GM12878 (cell line): Measurements from ENCODE around the gene B3GAT2. TPM values are rescaled to one million over a fixed set of nuclear protein-coding genes. Genes with fewer than 3 reads are reported as not detected.

Experiments used
- ATAC-seq: fragments of 200-7000 bp; cut with Tn5 transposase; 3 replicates; pipeline ENCODE4 v1.9.1; 2020; ENCODE audit warnings: mild to moderate bottlenecking, moderate library complexity
- BruUV-seq: library from RNA; stranded (reverse); fragments of 400-500 nt; replicated peaks from 2 replicates; lab custom pipeline; 2021; lab: Mats Ljungman, UMichigan
- CTCF ChIA-PET: fragments of 300-600 bp; sonication (Branson Sonifier 250); formaldehyde crosslinking; extraction: SDS; loops from one replicate; lab custom pipeline; 2021; ENCODE audit warnings: inconsistent platforms; lab: Yijun Ruan, JAX
- POLR2A ChIA-PET: fragments of 350-600 bp; formaldehyde crosslinking; extraction: SDS; loops from one replicate; lab custom pipeline; 2021; ENCODE audit warnings: inconsistent platforms; lab: Charles Lee
- RAD21 ChIA-PET: fragments of 300-600 bp; sonication (Branson Sonifier 250); formaldehyde crosslinking; loops from one replicate; lab custom pipeline; 2023; ENCODE audit warnings: antibody characterized with exemption; ENCODE audit not compliant: unreplicated experiment; lab: Charles Lee
- SMC1A ChIA-PET: fragments of 300-600 bp; sonication (Branson Sonifier 250); formaldehyde crosslinking; loops from one replicate; lab custom pipeline; 2023; ENCODE audit not compliant: unreplicated experiment, uncharacterized antibody; lab: Charles Lee
- DNase-seq: peaks from one replicate; pipeline ENCODE4 v3.0.0-alpha.2; 2011; ENCODE audit warnings: low read depth, low spot score
- FAIRE-seq: peaks from 3 replicates; lab custom pipeline; 2011; peaks lifted over from hg19 to GRCh38; lab: Jason Lieb, UNC
- H2AFZ ChIP-seq: 2 replicates; pipeline ENCODE4 v1.6.0; 2011; ENCODE audit warnings: low read depth, low read length, control low read depth; ENCODE audit not compliant: control insufficient read depth
- H3K27ac ChIP-seq: 2 replicates; pipeline ENCODE4 v1.5.1; 2011; ENCODE audit warnings: control low read depth; ENCODE audit not compliant: control insufficient read depth, insufficient read depth
- H3K27me3 ChIP-seq, 2 experiments: replicated peaks in 1 of 2; 2 replicates each; pipeline versions ENCODE4 v1.6.0 to v1.6.1; 2011; ENCODE audit warnings: low read length in 1 of 2; ENCODE audit not compliant: control insufficient read depth in 2 of 2, insufficient read depth in 2 of 2
- H3K36me3 ChIP-seq, 2 experiments: 2 replicates each; pipeline ENCODE4 v1.5.1; 2011; ENCODE audit warnings: low read length in 1 of 2; ENCODE audit not compliant: control insufficient read depth in 2 of 2, insufficient read depth in 2 of 2
- H3K4me1 ChIP-seq: 2 replicates; pipeline ENCODE4 v1.6.1; 2011; ENCODE audit warnings: mild to moderate bottlenecking, low read length, moderate library complexity, mixed read lengths; ENCODE audit not compliant: control insufficient read depth, insufficient read depth
- H3K4me2 ChIP-seq: 2 replicates; pipeline ENCODE4 v1.6.0; 2011; ENCODE audit warnings: control low read depth; ENCODE audit not compliant: control insufficient read depth, insufficient read depth
- H3K4me3 ChIP-seq: fragments of 200-600 bp; sonication (generic); 2 replicates; pipeline ENCODE4 v1.5.1; 2016
- H3K79me2 ChIP-seq: 2 replicates; pipeline ENCODE4 v1.6.0; 2011; ENCODE audit warnings: low read length; ENCODE audit not compliant: control insufficient read depth, insufficient read depth
- H3K9ac ChIP-seq: 2 replicates; pipeline ENCODE4 v1.8.0; 2011; ENCODE audit warnings: low read length, control low read depth, mixed read lengths; ENCODE audit not compliant: control insufficient read depth, insufficient read depth
- H3K9me3 ChIP-seq: replicated peaks from 3 replicates; pipeline ENCODE4 v1.5.1; 2011; ENCODE audit warnings: mild to moderate bottlenecking, low read length; ENCODE audit not compliant: control insufficient read depth, insufficient read depth
- H4K20me1 ChIP-seq: 2 replicates; pipeline ENCODE4 v1.6.0; 2011; ENCODE audit not compliant: control insufficient read depth, insufficient read depth
- ATF7 ChIP-seq: fragments of 450-650 bp; IDR thresholded peaks from 2 replicates; pipeline ENCODE4 v1.6.1; 2016; ENCODE audit warnings: low read depth, mild to moderate bottlenecking
- CEBPB ChIP-seq, 2 experiments: fragments of 150-350 bp in 1 of 2; IDR thresholded peaks; 2 replicates each; pipeline ENCODE4 v1.6.1; 2012 to 2014; ENCODE audit warnings: low read depth in 2 of 2, low read length in 2 of 2, borderline replicate concordance in 1 of 2, inconsistent platforms in 1 of 2
- CREM ChIP-seq: IDR thresholded peaks from 2 replicates; pipeline ENCODE4 v1.6.1; 2014; ENCODE audit warnings: antibody characterized with exemption, low read depth
- CTCF ChIP-seq, 3 experiments: IDR thresholded peaks in 2 of 3; conservative IDR thresholded peaks in 1 of 3; 2 replicates each; pipeline ENCODE4 v1.5.1; 2011; ENCODE audit warnings: low read depth in 3 of 3, low read length in 3 of 3, mild to moderate bottlenecking in 3 of 3, control low read depth in 2 of 3, moderate library complexity in 2 of 3, inconsistent platforms in 1 of 3, mixed read lengths in 1 of 3; ENCODE audit not compliant: control insufficient read depth in 2 of 3, insufficient read depth in 1 of 3; ENCODE audit errors: extremely low read depth in 1 of 3
- FOXK2 ChIP-seq: fragments of 450-650 bp; IDR thresholded peaks from 2 replicates; pipeline ENCODE4 v1.6.1; 2017; ENCODE audit warnings: mild to moderate bottlenecking, moderate library complexity
- HDAC6 ChIP-seq: fragments of 200-600 bp; sonication (generic); IDR thresholded peaks from one replicate; pipeline ENCODE4 v1.8.0; 2017; ENCODE audit warnings: antibody characterized with exemption; ENCODE audit not compliant: unreplicated experiment
- JUND ChIP-seq: IDR thresholded peaks from 2 replicates; pipeline ENCODE4 v1.6.1; 2012; ENCODE audit warnings: low read depth, mild to moderate bottlenecking, low read length, improper control_type of control experiment, moderate library complexity
- KLF5 ChIP-seq: fragments of 450-650 bp; IDR thresholded peaks from 2 replicates; pipeline ENCODE4 v1.6.1; 2014; ENCODE audit warnings: mild to moderate bottlenecking; ENCODE audit not compliant: partially characterized antibody
- WGBS: methylation state at CpG from one replicate; pipeline ENCODE4 v1.1.6; 2016; ENCODE audit warnings: low lambda C conversion rate; ENCODE audit not compliant: insufficient replicate concordance, insufficient coverage; ENCODE audit errors: missing lambda C conversion rate; 5-methylcytosine and 5-hydroxymethylcytosine counted together
- in situ Hi-C: fragments of 300-500 bp; cut with MboI; formaldehyde crosslinking; loops from 9 replicates; pipeline ENCODE4 v1.14.3; 2018; ENCODE audit warnings: mixed read lengths
- intact Hi-C: fragments of 100-400 bp; cut with micrococcal nuclease; formaldehyde crosslinking; loops from one replicate; pipeline ENCODE4 v1.14.2; 2022; ENCODE audit not compliant: unreplicated experiment
- polyA plus RNA-seq, 11 experiments: library from polyadenylated mRNA; depleted of rRNA in 4 of 11; unstranded in 6 of 11; stranded (reverse) in 5 of 11; fragments of >200 nt; fragmentation: Nextera tagmentation in 4 of 11; fragmentation: Illumina TruSeq in 1 of 11; extraction: Ambion mirVana in 4 of 11; extraction: Trizol in 1 of 11; gene quantifications; 1 replicate in 1 of 11; 2 replicates in 10 of 11; pipeline versions ENCODE4 v1.2.1 to v1.2.3, GENCODE V29; 2011 to 2016; ENCODE audit warnings: inconsistent platforms in 2 of 11, missing spikeins in 2 of 11, low read depth in 1 of 11
- total RNA-seq, 4 experiments: library from RNA; depleted of rRNA in 3 of 4; stranded (reverse); fragments of >200 nt in 3 of 4; fragmentation: Illumina TruSeq in 1 of 4; extraction: Trizol in 1 of 4; gene quantifications; 2 replicates each; pipeline versions ENCODE4 v1.2.1 to v1.2.3, GENCODE V29; 2013 to 2021
- TF ChIP-seq, protein P1 (sequence below): fragments of 450-650 bp; conservative IDR thresholded peaks from 2 replicates; pipeline ENCODE4 v1.6.1; 2017; ENCODE audit warnings: mild to moderate bottlenecking, moderate library complexity
- TF ChIP-seq, protein P2 (sequence below): fragments of 450-650 bp; IDR thresholded peaks from 2 replicates; pipeline ENCODE4 v1.6.1; 2016; ENCODE audit warnings: mild to moderate bottlenecking
- TF ChIP-seq, protein P3 (sequence below): fragments of 450-650 bp; IDR thresholded peaks from 2 replicates; pipeline ENCODE4 v1.6.1; 2017; ENCODE audit warnings: borderline replicate concordance
- TF ChIP-seq, protein P4 (sequence below): IDR thresholded peaks from 2 replicates; pipeline ENCODE4 v1.6.1; 2012; ENCODE audit warnings: improper control_type of control experiment, low read depth, low read length; ENCODE audit not compliant: insufficient replicate concordance

Gene B3GAT2
- total and polyA plus RNA-seq, 10 of the 15 experiments (the other 5 are each of a cell fraction or from before 2014, with no cell fraction given): 0.04 to 1.2 (median 0.22) TPM; not detected in 5

- no peak overlapping the region for H2AFZ ChIP-seq
- no peaks in the 10 kb centered on the region for H3K27me3 ChIP-seq
- ChIA-PET RAD21 (no interaction called here), CTCF (no interaction called here), SMC1A (interaction anchor here (1.4 kb wide), 1 partner anchor 9 kb away, joined by 3 read pairs; no protein-coding TSS in a partner anchor), POLR2A (no interaction called here)
- FAIRE-seq (no peak), DNase-seq (no peak), ATAC-seq (no peak)
- H3K27ac ChIP-seq: no peak overlapping the region
- intact Hi-C loops (no loop called here), in situ Hi-C loops (no loop called here)
- no peaks in the 10 kb centered on the region for H4K20me1 ChIP-seq
- no peak overlapping the region for H3K9ac ChIP-seq
- no peak overlapping the region for H3K4me3 ChIP-seq
- WGBS: 100% methylated on average over 3 of the region's 3 CpGs
- BruUV-seq: no TSS peak
- H3K36me3 ChIP-seq: peaks cover 0 to 4% of the 10 kb centered on the region in 2 experiments; a peak in 1 of 4 replicates
- no peak overlapping the region for H3K4me2 ChIP-seq
- no peaks in the 10 kb centered on the region for H3K9me3 ChIP-seq
- H3K79me2 ChIP-seq: no peaks in the 10 kb centered on the region
- no peaks in the 10 kb centered on the region for H3K4me1 ChIP-seq
- no peak for TF ChIP-seq CREM
- no peak for TF ChIP-seq HDAC6
- no peak for TF ChIP-seq ATF7
- no peak for TF ChIP-seq CTCF (IDR thresholded peaks at IDR 0.05 in 2 of 3, conservative IDR thresholded peaks at IDR 0.05 in 1 of 3; ENCODE audit: control insufficient read depth in 2 of 3, extremely low read depth in 1 of 3, insufficient read depth in 1 of 3, low read depth in 3 of 3, low read length in 3 of 3)
- TF ChIP-seq CEBPB (IDR thresholded peaks at IDR 0.05; ENCODE audit: borderline replicate concordance in 1 of 2, low read depth in 2 of 2, low read length in 2 of 2): no peak
- TF ChIP-seq, protein P1, sequence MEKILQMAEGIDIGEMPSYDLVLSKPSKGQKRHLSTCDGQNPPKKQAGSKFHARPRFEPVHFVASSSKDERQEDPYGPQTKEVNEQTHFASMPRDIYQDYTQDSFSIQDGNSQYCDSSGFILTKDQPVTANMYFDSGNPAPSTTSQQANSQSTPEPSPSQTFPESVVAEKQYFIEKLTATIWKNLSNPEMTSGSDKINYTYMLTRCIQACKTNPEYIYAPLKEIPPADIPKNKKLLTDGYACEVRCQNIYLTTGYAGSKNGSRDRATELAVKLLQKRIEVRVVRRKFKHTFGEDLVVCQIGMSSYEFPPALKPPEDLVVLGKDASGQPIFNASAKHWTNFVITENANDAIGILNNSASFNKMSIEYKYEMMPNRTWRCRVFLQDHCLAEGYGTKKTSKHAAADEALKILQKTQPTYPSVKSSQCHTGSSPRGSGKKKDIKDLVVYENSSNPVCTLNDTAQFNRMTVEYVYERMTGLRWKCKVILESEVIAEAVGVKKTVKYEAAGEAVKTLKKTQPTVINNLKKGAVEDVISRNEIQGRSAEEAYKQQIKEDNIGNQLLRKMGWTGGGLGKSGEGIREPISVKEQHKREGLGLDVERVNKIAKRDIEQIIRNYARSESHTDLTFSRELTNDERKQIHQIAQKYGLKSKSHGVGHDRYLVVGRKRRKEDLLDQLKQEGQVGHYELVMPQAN: no peak
- TF ChIP-seq, protein P2, sequence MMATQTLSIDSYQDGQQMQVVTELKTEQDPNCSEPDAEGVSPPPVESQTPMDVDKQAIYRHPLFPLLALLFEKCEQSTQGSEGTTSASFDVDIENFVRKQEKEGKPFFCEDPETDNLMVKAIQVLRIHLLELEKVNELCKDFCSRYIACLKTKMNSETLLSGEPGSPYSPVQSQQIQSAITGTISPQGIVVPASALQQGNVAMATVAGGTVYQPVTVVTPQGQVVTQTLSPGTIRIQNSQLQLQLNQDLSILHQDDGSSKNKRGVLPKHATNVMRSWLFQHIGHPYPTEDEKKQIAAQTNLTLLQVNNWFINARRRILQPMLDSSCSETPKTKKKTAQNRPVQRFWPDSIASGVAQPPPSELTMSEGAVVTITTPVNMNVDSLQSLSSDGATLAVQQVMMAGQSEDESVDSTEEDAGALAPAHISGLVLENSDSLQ: no peak
- TF ChIP-seq JUND: no peak
- TF ChIP-seq, protein P3, sequence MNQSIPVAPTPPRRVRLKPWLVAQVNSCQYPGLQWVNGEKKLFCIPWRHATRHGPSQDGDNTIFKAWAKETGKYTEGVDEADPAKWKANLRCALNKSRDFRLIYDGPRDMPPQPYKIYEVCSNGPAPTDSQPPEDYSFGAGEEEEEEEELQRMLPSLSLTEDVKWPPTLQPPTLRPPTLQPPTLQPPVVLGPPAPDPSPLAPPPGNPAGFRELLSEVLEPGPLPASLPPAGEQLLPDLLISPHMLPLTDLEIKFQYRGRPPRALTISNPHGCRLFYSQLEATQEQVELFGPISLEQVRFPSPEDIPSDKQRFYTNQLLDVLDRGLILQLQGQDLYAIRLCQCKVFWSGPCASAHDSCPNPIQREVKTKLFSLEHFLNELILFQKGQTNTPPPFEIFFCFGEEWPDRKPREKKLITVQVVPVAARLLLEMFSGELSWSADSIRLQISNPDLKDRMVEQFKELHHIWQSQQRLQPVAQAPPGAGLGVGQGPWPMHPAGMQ: no peak
- no peak for TF ChIP-seq KLF5
- TF ChIP-seq FOXK2: no peak
- TF ChIP-seq, protein P4, sequence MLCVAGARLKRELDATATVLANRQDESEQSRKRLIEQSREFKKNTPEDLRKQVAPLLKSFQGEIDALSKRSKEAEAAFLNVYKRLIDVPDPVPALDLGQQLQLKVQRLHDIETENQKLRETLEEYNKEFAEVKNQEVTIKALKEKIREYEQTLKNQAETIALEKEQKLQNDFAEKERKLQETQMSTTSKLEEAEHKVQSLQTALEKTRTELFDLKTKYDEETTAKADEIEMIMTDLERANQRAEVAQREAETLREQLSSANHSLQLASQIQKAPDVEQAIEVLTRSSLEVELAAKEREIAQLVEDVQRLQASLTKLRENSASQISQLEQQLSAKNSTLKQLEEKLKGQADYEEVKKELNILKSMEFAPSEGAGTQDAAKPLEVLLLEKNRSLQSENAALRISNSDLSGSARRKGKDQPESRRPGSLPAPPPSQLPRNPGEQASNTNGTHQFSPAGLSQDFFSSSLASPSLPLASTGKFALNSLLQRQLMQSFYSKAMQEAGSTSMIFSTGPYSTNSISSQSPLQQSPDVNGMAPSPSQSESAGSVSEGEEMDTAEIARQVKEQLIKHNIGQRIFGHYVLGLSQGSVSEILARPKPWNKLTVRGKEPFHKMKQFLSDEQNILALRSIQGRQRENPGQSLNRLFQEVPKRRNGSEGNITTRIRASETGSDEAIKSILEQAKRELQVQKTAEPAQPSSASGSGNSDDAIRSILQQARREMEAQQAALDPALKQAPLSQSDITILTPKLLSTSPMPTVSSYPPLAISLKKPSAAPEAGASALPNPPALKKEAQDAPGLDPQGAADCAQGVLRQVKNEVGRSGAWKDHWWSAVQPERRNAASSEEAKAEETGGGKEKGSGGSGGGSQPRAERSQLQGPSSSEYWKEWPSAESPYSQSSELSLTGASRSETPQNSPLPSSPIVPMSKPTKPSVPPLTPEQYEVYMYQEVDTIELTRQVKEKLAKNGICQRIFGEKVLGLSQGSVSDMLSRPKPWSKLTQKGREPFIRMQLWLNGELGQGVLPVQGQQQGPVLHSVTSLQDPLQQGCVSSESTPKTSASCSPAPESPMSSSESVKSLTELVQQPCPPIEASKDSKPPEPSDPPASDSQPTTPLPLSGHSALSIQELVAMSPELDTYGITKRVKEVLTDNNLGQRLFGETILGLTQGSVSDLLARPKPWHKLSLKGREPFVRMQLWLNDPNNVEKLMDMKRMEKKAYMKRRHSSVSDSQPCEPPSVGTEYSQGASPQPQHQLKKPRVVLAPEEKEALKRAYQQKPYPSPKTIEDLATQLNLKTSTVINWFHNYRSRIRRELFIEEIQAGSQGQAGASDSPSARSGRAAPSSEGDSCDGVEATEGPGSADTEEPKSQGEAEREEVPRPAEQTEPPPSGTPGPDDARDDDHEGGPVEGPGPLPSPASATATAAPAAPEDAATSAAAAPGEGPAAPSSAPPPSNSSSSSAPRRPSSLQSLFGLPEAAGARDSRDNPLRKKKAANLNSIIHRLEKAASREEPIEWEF: no peak
Measured at GRCh38 chr6:70813885-70814284, 143.0 kb downstream of the B3GAT2 start.
